Measurements from ENCODE around the gene ROBO4.

DNA sequence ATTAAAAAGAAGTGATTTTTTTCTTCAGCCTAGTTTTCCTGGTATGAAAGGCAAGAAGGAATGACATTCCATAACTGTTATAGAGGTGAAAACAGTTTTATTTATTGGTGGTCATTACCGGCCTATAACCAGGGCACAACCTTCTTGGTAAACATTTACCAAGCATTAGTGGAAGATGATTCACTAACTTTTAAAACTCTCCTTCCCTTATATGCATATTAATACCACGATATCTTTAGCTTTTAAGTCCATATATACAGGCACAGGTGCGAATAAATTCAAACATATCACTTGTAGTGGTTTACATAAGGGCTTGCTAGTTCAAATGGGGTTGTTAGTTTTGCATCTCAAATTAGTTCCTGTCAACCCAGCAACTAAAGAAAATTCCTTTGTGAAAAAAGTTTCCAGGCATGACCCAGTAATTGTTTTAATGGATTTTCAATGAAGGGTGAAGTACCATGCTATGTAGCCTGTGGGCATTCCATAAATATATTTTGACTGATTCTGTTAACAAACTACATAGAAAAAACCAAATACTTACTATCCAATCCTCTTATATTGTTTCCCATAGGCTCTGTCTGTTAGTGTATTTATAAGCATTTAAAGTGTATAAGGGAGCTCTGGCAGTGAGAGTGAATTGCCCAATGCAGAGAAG lies 63.0 kb downstream of the ROBO4 start:
- TF ChIP-seq, protein P1, sequence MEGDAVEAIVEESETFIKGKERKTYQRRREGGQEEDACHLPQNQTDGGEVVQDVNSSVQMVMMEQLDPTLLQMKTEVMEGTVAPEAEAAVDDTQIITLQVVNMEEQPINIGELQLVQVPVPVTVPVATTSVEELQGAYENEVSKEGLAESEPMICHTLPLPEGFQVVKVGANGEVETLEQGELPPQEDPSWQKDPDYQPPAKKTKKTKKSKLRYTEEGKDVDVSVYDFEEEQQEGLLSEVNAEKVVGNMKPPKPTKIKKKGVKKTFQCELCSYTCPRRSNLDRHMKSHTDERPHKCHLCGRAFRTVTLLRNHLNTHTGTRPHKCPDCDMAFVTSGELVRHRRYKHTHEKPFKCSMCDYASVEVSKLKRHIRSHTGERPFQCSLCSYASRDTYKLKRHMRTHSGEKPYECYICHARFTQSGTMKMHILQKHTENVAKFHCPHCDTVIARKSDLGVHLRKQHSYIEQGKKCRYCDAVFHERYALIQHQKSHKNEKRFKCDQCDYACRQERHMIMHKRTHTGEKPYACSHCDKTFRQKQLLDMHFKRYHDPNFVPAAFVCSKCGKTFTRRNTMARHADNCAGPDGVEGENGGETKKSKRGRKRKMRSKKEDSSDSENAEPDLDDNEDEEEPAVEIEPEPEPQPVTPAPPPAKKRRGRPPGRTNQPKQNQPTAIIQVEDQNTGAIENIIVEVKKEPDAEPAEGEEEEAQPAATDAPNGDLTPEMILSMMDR (IDR thresholded peaks at IDR 0.05), result no peak
- no peak for TF ChIP-seq EZH2 (IDR thresholded peaks at IDR 0.05; ENCODE audit: borderline replicate concordance, insufficient read depth, low read depth, low read length, poor library complexity, severe bottlenecking)
